Loucy (cell line): ENCODE data around the gene FRMD4A.

Experiments used
- H2AFZ ChIP-seq: fragments of 200-600 bp; sonication (generic); 2 replicates; pipeline ENCODE4 v1.6.0; 2016; ENCODE audit warnings: antibody characterized with exemption, mild to moderate bottlenecking, low read length, moderate library complexity
- H3F3A ChIP-seq: fragments of 200-600 bp; 2 replicates; pipeline ENCODE4 v1.6.0; 2016; ENCODE audit warnings: antibody characterized with exemption, low read depth, mild to moderate bottlenecking
- H3K27me3 ChIP-seq: fragments of 200-600 bp; sonication (generic); 2 replicates; pipeline ENCODE4 v1.6.1; 2014; ENCODE audit warnings: low read length, mild to moderate bottlenecking; ENCODE audit not compliant: insufficient read depth, poor library complexity, severe bottlenecking
- H3K36me3 ChIP-seq: fragments of 200-600 bp; sonication (generic); 2 replicates; pipeline ENCODE4 v1.6.1; 2016; ENCODE audit warnings: low read length; ENCODE audit not compliant: insufficient read depth
- H3K4me1 ChIP-seq: fragments of 200-600 bp; sonication (generic); 2 replicates; pipeline ENCODE4 v1.5.1; 2014; ENCODE audit warnings: low read length, mild to moderate bottlenecking; ENCODE audit not compliant: insufficient read depth, poor library complexity, severe bottlenecking
- H3K4me2 ChIP-seq: fragments of 200-600 bp; sonication (generic); 2 replicates; pipeline ENCODE4 v1.6.0; 2014; ENCODE audit warnings: antibody characterized with exemption, low read length, low read depth, mild to moderate bottlenecking; ENCODE audit not compliant: poor library complexity, severe bottlenecking
- H3K4me3 ChIP-seq: fragments of 200-600 bp; sonication (generic); 2 replicates; pipeline ENCODE4 v1.5.1; 2014; ENCODE audit warnings: low read length, mild to moderate bottlenecking, mixed read lengths; ENCODE audit not compliant: poor library complexity, severe bottlenecking
- H3K79me2 ChIP-seq: fragments of 200-600 bp; sonication (generic); 2 replicates; pipeline ENCODE4 v1.6.1; 2014; ENCODE audit warnings: low read length; ENCODE audit not compliant: insufficient read depth
- H3K9ac ChIP-seq: fragments of 200-600 bp; sonication (generic); 2 replicates; pipeline ENCODE4 v1.6.0; 2014; ENCODE audit warnings: mild to moderate bottlenecking, low read depth, low read length, moderate library complexity; ENCODE audit not compliant: poor library complexity, severe bottlenecking
- H3K9me2 ChIP-seq: fragments of 200-600 bp; sonication (generic); replicated peaks from 2 replicates; pipeline ENCODE4 v1.6.1; 2016; ENCODE audit warnings: low read depth, low read length, mixed read lengths
- H3K9me3 ChIP-seq: fragments of 200-600 bp; sonication (generic); 2 replicates; pipeline ENCODE4 v1.6.1; 2014; ENCODE audit warnings: mild to moderate bottlenecking, antibody characterized with exemption, low read length, low read depth; ENCODE audit not compliant: insufficient read depth
- H4K20me1 ChIP-seq: fragments of 200-600 bp; sonication (generic); 2 replicates; pipeline ENCODE4 v1.6.0; 2014; ENCODE audit warnings: antibody characterized with exemption, low read length, mild to moderate bottlenecking; ENCODE audit not compliant: insufficient read depth, poor library complexity, severe bottlenecking
- EZH2phosphoT487 ChIP-seq: fragments of 200-600 bp; IDR thresholded peaks from 2 replicates; pipeline ENCODE4 v1.6.1; 2018; ENCODE audit warnings: antibody characterized with exemption, mild to moderate bottlenecking, moderate library complexity, borderline replicate concordance
- TF ChIP-seq, protein P1 (sequence below): fragments of 200-600 bp; sonication (generic); conservative IDR thresholded peaks from 2 replicates; pipeline ENCODE4 v1.5.1; 2014; ENCODE audit warnings: mild to moderate bottlenecking, antibody characterized with exemption, low read length

FRMD4A gene

GRCh38 chr10:14172336-14172950 lies 158.3 kb downstream of the FRMD4A start:
- Histone ChIP-seq H3K4me2 (no peak overlapping the region), H3K9me3 (no peaks in the 10 kb centered on the region), H4K20me1 (no peaks in the 10 kb centered on the region), H2AFZ (no peak overlapping the region), H3K27me3 (peaks cover 25% of the 10 kb centered on the region), H3F3A (no peaks in the 10 kb centered on the region), H3K9me2 (no peaks in the 10 kb centered on the region), H3K79me2 (no peaks in the 10 kb centered on the region), H3K4me1 (peaks cover 7% of the 10 kb centered on the region), H3K9ac (no peak overlapping the region), H3K36me3 (no peaks in the 10 kb centered on the region), H3K4me3 (no peak overlapping the region)
- TF ChIP-seq EZH2phosphoT487, result no peak
- TF ChIP-seq, protein P1, sequence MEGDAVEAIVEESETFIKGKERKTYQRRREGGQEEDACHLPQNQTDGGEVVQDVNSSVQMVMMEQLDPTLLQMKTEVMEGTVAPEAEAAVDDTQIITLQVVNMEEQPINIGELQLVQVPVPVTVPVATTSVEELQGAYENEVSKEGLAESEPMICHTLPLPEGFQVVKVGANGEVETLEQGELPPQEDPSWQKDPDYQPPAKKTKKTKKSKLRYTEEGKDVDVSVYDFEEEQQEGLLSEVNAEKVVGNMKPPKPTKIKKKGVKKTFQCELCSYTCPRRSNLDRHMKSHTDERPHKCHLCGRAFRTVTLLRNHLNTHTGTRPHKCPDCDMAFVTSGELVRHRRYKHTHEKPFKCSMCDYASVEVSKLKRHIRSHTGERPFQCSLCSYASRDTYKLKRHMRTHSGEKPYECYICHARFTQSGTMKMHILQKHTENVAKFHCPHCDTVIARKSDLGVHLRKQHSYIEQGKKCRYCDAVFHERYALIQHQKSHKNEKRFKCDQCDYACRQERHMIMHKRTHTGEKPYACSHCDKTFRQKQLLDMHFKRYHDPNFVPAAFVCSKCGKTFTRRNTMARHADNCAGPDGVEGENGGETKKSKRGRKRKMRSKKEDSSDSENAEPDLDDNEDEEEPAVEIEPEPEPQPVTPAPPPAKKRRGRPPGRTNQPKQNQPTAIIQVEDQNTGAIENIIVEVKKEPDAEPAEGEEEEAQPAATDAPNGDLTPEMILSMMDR, result no peak

- no peaks in the 10 kb centered on the region for H4K20me1 ChIP-seq
- no peak for TF ChIP-seq EZH2phosphoT487
- TF ChIP-seq, protein P1, result no peak
- no peaks in the 10 kb centered on the region for H3K9me3 ChIP-seq
- no peak overlapping the region for H2AFZ ChIP-seq
- H3K9me2 ChIP-seq, result no peaks in the 10 kb centered on the region
- peaks cover 30% of the 10 kb centered on the region for H3K27me3 ChIP-seq
- no peaks in the 10 kb centered on the region for H3K36me3 ChIP-seq
- no peaks in the 10 kb centered on the region for H3K79me2 ChIP-seq
- H3K9ac ChIP-seq, result no peak overlapping the region
- no peaks in the 10 kb centered on the region for H3F3A ChIP-seq
- H3K4me2 ChIP-seq, result no peak overlapping the region
- peaks cover 7% of the 10 kb centered on the region for H3K4me1 ChIP-seq
- no peak overlapping the region for H3K4me3 ChIP-seq
These were observed 159.4 kb downstream of the FRMD4A start for GRCh38 chr10:14171336-14171735.

DNA sequence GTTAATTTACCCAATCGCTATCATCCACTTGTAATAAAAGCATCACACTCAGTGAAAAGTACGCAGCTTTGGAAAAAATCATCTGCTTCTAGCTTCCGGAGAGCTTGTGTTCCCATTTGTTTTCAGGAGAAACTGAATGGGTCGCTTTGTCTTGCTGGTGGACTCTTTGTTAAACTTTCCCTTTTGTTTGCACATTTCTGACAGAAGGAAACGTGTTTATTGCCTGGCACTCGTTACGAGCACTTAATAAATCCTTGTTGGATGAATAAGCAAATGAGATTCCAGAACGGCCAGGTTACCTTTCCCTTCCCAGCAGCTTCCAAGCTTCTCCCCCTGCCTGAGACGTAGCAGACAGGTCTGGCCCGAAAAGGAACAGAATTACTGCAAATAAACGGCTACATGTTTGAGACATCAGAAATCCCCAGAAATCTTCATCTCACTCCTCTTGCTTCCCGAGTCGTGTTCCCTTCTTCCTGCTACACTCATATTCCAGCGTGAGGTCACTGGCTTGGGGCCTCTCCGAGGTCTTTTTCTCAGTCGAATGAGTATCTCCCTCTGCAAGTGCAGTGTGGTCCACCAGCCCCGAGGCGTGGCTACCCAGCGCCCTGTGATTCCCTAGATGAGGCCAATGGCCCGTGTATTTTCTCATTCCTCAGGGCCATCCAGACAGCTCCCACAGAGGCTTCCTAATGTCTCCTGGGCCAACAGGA lies 167.2 kb downstream of the FRMD4A start:
- no peaks in the 10 kb centered on the region for H4K20me1 ChIP-seq
- no peaks in the 10 kb centered on the region for H3K4me1 ChIP-seq
- H3K27me3 ChIP-seq, result peaks cover 5% of the 10 kb centered on the region
- H3K4me2 ChIP-seq, result no peak overlapping the region
- no peak overlapping the region for H3K4me3 ChIP-seq
- no peaks in the 10 kb centered on the region for H3K79me2 ChIP-seq
- no peak overlapping the region for H3K9ac ChIP-seq
- no peaks in the 10 kb centered on the region for H3F3A ChIP-seq
- no peak overlapping the region for H2AFZ ChIP-seq
- H3K36me3 ChIP-seq, result no peaks in the 10 kb centered on the region
- no peaks in the 10 kb centered on the region for H3K9me2 ChIP-seq
- no peaks in the 10 kb centered on the region for H3K9me3 ChIP-seq
- TF ChIP-seq, protein P1, result no peak
- no peak for TF ChIP-seq EZH2phosphoT487
